Mesenchymal stem cell (in vitro differentiated cells and primary cell): ENCODE measurements around the gene SEL1L2.

ENCODE experiments used
- DNase-seq: peaks from one replicate; pipeline ENCODE4 v3.0.0-alpha.2; 2013
- H2AFZ ChIP-seq: one replicate; pipeline ENCODE4 v1.6.1; 2013; ENCODE audit warnings: low read depth, mild to moderate bottlenecking, control low read depth, inconsistent platforms, low read length, moderate library complexity
- H2AK5ac ChIP-seq: 2 replicates; pipeline ENCODE4 v1.6.1; 2013; ENCODE audit warnings: low read length, moderate library complexity, mild to moderate bottlenecking, inconsistent platforms; ENCODE audit not compliant: severe bottlenecking
- H2BK120ac ChIP-seq: one replicate; pipeline ENCODE4 v1.6.1; 2013; ENCODE audit warnings: low read depth, mild to moderate bottlenecking, inconsistent platforms, low read length, moderate library complexity
- H2BK12ac ChIP-seq, 2 experiments: one replicate each; pipeline ENCODE4 v1.6.1; 2013; ENCODE audit warnings: inconsistent platforms in 2 of 2, low read length in 2 of 2, mild to moderate bottlenecking in 2 of 2, moderate library complexity in 2 of 2, control low read depth in 1 of 2
- H2BK15ac ChIP-seq: one replicate; pipeline ENCODE4 v1.6.1; 2013; ENCODE audit warnings: mild to moderate bottlenecking, low read depth, inconsistent platforms; ENCODE audit not compliant: poor library complexity, severe bottlenecking
- H2BK5ac ChIP-seq: 2 replicates; pipeline ENCODE4 v1.6.1; 2013; ENCODE audit warnings: low read depth, mild to moderate bottlenecking, low read length, control low read depth, inconsistent platforms; ENCODE audit not compliant: poor library complexity, severe bottlenecking
- H3K14ac ChIP-seq, 2 experiments: one replicate each; pipeline ENCODE4 v1.6.1; 2013; ENCODE audit warnings: inconsistent platforms in 2 of 2, low read length in 2 of 2, control low read depth in 1 of 2, mild to moderate bottlenecking in 1 of 2, moderate library complexity in 1 of 2
- H3K18ac ChIP-seq, 2 experiments: one replicate each; pipeline ENCODE4 v1.6.1; 2013; ENCODE audit warnings: inconsistent platforms in 2 of 2, low read length in 2 of 2, control low read depth in 1 of 2, low read depth in 1 of 2, mild to moderate bottlenecking in 1 of 2
- H3K23ac ChIP-seq, 2 experiments: one replicate each; pipeline ENCODE4 v1.6.1; 2013; ENCODE audit warnings: inconsistent platforms in 2 of 2, low read length in 2 of 2, mild to moderate bottlenecking in 2 of 2, moderate library complexity in 2 of 2, control low read depth in 1 of 2
- H3K27ac ChIP-seq: 2 replicates; pipeline ENCODE4 v1.5.1; 2013; ENCODE audit warnings: mild to moderate bottlenecking, moderate library complexity, low read length, control low read depth, inconsistent platforms; ENCODE audit not compliant: poor library complexity, severe bottlenecking
- H3K27me3 ChIP-seq, 2 experiments: 2 replicates each; pipeline versions ENCODE4 v1.6.1 to v1.7.0; 2013; ENCODE audit warnings: low read length in 2 of 2, mild to moderate bottlenecking in 2 of 2, moderate library complexity in 2 of 2, control low read depth in 1 of 2, inconsistent platforms in 1 of 2; ENCODE audit not compliant: control insufficient read depth in 1 of 2, insufficient read depth in 1 of 2
- H3K36me3 ChIP-seq, 2 experiments: 2 replicates each; pipeline versions ENCODE4 v1.6.1 to v1.7.0; 2013; ENCODE audit warnings: low read length in 2 of 2, control low read depth in 1 of 2, inconsistent platforms in 1 of 2, low read depth in 1 of 2, mild to moderate bottlenecking in 1 of 2; ENCODE audit not compliant: insufficient read depth in 2 of 2, control insufficient read depth in 1 of 2
- H3K4ac ChIP-seq, 2 experiments: one replicate each; pipeline ENCODE4 v1.6.1; 2013; ENCODE audit warnings: inconsistent platforms in 2 of 2, low read length in 2 of 2, mild to moderate bottlenecking in 2 of 2, moderate library complexity in 2 of 2, control low read depth in 1 of 2, low read depth in 1 of 2
- H3K4me1 ChIP-seq: 2 replicates; pipeline ENCODE4 v1.6.1; 2013; ENCODE audit warnings: low read depth, low read length, control low read depth; ENCODE audit not compliant: control insufficient read depth, insufficient read depth
- H3K4me2 ChIP-seq: 2 replicates; pipeline ENCODE4 v1.6.1; 2013; ENCODE audit warnings: low read length, mild to moderate bottlenecking, inconsistent platforms; ENCODE audit not compliant: poor library complexity, severe bottlenecking
- H3K4me3 ChIP-seq, 2 experiments: 2 replicates each; pipeline versions ENCODE4 v1.5.1 to v1.7.0; 2013; ENCODE audit warnings: low read length in 2 of 2, mild to moderate bottlenecking in 2 of 2, control low read depth in 1 of 2, low read depth in 1 of 2; ENCODE audit not compliant: insufficient read depth in 1 of 2
- H3K79me1 ChIP-seq: replicated peaks from 2 replicates; pipeline ENCODE4 v1.6.1; 2013; ENCODE audit warnings: mild to moderate bottlenecking, control low read depth, low read length, inconsistent platforms; ENCODE audit not compliant: poor library complexity, severe bottlenecking
- H3K9ac ChIP-seq: 2 replicates; pipeline ENCODE4 v1.7.0; 2013; ENCODE audit warnings: mild to moderate bottlenecking, low read length, moderate library complexity
- H3K9me3 ChIP-seq: 2 replicates; pipeline ENCODE4 v1.7.0; 2013; ENCODE audit warnings: mild to moderate bottlenecking, low read length; ENCODE audit not compliant: control insufficient read depth
- H4K8ac ChIP-seq: one replicate; pipeline ENCODE4 v1.6.1; 2013; ENCODE audit warnings: inconsistent platforms, mild to moderate bottlenecking, low read length, moderate library complexity
- H4K91ac ChIP-seq: one replicate; pipeline ENCODE4 v1.6.1; 2013; ENCODE audit warnings: mild to moderate bottlenecking, low read length, inconsistent platforms
- WGBS: methylation state at CpG from one replicate; pipeline ENCODE4 v1.1.7; 2013; ENCODE audit warnings: mixed read lengths; 5-methylcytosine and 5-hydroxymethylcytosine counted together

SEL1L2 gene

DNA sequence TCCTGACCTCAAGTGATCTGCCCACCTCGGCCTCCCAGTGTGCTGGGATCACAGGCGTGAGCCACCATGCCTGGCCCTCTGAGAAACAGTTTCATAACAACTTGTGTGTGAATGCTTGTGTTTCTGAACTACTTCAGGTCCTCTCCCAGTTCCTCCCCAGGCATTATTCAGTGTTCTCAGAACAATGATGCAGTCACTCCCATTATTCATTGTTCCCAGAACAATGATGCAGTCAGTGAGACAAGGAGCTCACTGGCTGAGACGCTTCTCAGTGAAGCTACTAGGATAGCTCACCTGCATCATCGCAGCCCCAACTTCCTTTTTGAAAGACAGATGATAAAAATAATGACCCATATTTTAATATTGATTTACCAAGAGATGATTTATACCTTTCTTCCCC is 134.1 kb downstream of the SEL1L2 start:
- 40% methylated on average over 2 of the region's 4 CpGs for WGBS

DNA sequence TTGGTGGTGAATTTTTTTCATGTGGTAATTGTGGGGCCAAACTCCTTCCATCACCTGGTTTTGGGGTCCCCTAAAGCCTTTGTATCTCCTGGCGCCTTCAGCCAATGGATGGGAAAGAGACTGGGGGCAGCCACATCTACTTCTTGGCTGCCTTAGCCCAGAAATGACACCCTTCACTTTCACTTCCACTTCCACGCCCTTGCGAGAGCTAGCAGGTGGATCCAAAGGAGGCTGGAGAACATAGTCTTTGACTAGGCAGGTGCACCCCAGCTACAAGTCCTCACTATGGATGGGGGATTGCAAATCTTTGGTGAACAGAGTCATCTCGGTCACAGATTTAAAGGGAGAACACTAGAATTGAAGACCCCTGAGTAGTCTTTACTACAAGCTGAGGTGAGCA is 134.8 kb downstream of the SEL1L2 start:
- Histone ChIP-seq H2AK5ac (no peak overlapping the region), H3K18ac (no peak overlapping the region), H3K23ac (no peak overlapping the region), H3K4me1 (no peaks in the 10 kb centered on the region), H2AFZ (no peak overlapping the region), H3K4me3 (no peak overlapping the region), H3K27me3 (no peaks in the 10 kb centered on the region), H3K4ac (no peak overlapping the region), H2BK120ac (no peak overlapping the region), H2BK5ac (no peak overlapping the region), H3K4me2 (no peak overlapping the region), H4K91ac (no peak overlapping the region), H3K9me3 (no peaks in the 10 kb centered on the region), H2BK15ac (no peak overlapping the region), H3K36me3 (no peaks in the 10 kb centered on the region), H3K9ac (no peak overlapping the region), H3K27ac (no peak overlapping the region), H3K14ac (no peak overlapping the region), H2BK12ac (no peak overlapping the region), H4K8ac (no peak overlapping the region), H3K79me1 (no peaks in the 10 kb centered on the region)
- no peak for DNase-seq
- 89% methylated on average over 4 of the region's 4 CpGs for WGBS

More for the DNA sequence above, 134.1 kb downstream of the SEL1L2 start:
- H3K4me3 ChIP-seq = no peak overlapping the region
- no peaks in the 10 kb centered on the region for H3K79me1 ChIP-seq
- no peak overlapping the region for H4K8ac ChIP-seq
- no peak overlapping the region for H3K18ac ChIP-seq
- H3K27ac ChIP-seq = no peak overlapping the region
- no peaks in the 10 kb centered on the region for H3K9me3 ChIP-seq
- H2BK15ac ChIP-seq = no peak overlapping the region
- no peak overlapping the region for H2BK120ac ChIP-seq
- no peak for DNase-seq
- H3K9ac ChIP-seq = no peak overlapping the region
- no peak overlapping the region for H2BK5ac ChIP-seq
- no peak overlapping the region for H3K23ac ChIP-seq
- no peak overlapping the region for H3K14ac ChIP-seq
- H3K4me1 ChIP-seq = no peaks in the 10 kb centered on the region
- H3K36me3 ChIP-seq = no peaks in the 10 kb centered on the region
- H2AK5ac ChIP-seq = no peak overlapping the region
- H2BK12ac ChIP-seq = no peak overlapping the region
- H3K4ac ChIP-seq = no peak overlapping the region
- no peaks in the 10 kb centered on the region for H3K27me3 ChIP-seq
- H3K4me2 ChIP-seq = no peak overlapping the region
- H2AFZ ChIP-seq = no peak overlapping the region
- H4K91ac ChIP-seq = no peak overlapping the region

DNA sequence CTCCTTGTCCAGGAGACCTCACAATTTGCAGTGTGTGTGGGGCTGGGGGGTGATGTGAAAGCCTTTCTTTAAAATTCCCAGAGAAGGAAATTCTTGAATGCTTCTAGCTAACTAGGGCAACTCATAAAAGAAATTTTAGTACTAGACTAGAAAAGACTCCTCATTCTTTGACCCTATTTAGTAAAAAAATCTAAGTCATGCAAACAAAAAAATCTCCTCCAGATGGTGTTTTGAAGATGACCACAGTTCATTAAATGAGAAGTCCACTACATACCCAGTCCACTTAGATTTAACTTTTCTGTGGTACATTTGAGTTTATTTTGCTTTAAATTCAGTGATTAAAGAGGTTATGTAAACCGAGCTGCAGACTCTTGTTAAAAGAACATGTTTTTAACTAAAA is 138.1 kb downstream of the SEL1L2 start:
- H3K4me2 ChIP-seq = no peak overlapping the region
- DNase-seq = no peak
- no peak overlapping the region for H2BK120ac ChIP-seq
- no peaks in the 10 kb centered on the region for H3K27me3 ChIP-seq
- H3K18ac ChIP-seq = no peak overlapping the region
- H3K14ac ChIP-seq = no peak overlapping the region
- no peak overlapping the region for H2AK5ac ChIP-seq
- no peak overlapping the region for H3K4me3 ChIP-seq
- WGBS = no CpG with 5 or more reads among the region's 1 CpG
- no peak overlapping the region for H4K91ac ChIP-seq
- H3K79me1 ChIP-seq = no peaks in the 10 kb centered on the region
- H2BK12ac ChIP-seq = no peak overlapping the region
- no peaks in the 10 kb centered on the region for H3K36me3 ChIP-seq
- no peaks in the 10 kb centered on the region for H3K9me3 ChIP-seq
- H2BK5ac ChIP-seq = no peak overlapping the region
- no peak overlapping the region for H2AFZ ChIP-seq
- no peak overlapping the region for H3K27ac ChIP-seq
- H3K4ac ChIP-seq = no peak overlapping the region
- no peak overlapping the region for H3K23ac ChIP-seq
- no peaks in the 10 kb centered on the region for H3K4me1 ChIP-seq
- H3K9ac ChIP-seq = no peak overlapping the region
- H2BK15ac ChIP-seq = no peak overlapping the region
- no peak overlapping the region for H4K8ac ChIP-seq

DNA sequence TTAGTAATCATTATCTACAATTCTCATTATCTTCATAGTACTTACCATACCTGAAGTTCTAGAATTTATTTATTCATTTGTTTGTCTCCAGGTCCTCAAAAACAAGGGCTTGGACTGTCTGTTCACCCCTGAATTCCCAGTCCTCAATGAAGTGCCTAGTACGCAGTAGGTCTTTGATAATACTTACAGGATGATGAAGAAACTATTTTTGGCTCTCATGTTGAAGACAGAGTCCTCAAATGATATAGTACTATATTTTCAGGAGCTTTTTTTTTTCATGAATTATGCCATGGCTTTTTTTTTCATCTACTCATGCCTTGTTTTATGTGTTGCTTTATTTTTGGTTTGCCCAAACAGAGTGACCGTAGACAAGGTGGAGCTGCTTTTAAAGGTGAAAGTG is 139.1 kb downstream of the SEL1L2 start:
- H2AFZ ChIP-seq = no peak overlapping the region
- no peak overlapping the region for H3K4me3 ChIP-seq
- no peaks in the 10 kb centered on the region for H3K27me3 ChIP-seq
- WGBS = 72% methylated on average over 1 of the region's 2 CpGs
- no peaks in the 10 kb centered on the region for H3K79me1 ChIP-seq
- H2BK5ac ChIP-seq = no peak overlapping the region
- H2BK120ac ChIP-seq = no peak overlapping the region
- H2BK15ac ChIP-seq = no peak overlapping the region
- no peak for DNase-seq
- no peak overlapping the region for H4K8ac ChIP-seq
- H3K14ac ChIP-seq = no peak overlapping the region
- no peaks in the 10 kb centered on the region for H3K4me1 ChIP-seq
- no peak overlapping the region for H4K91ac ChIP-seq
- no peak overlapping the region for H2BK12ac ChIP-seq
- no peak overlapping the region for H3K18ac ChIP-seq
- H3K23ac ChIP-seq = no peak overlapping the region
- no peaks in the 10 kb centered on the region for H3K36me3 ChIP-seq
- H3K4ac ChIP-seq = no peak overlapping the region
- H3K4me2 ChIP-seq = no peak overlapping the region
- no peak overlapping the region for H3K9ac ChIP-seq
- H3K9me3 ChIP-seq = no peaks in the 10 kb centered on the region
- H2AK5ac ChIP-seq = no peak overlapping the region
- H3K27ac ChIP-seq = no peak overlapping the region
